ENCODE results near the gene DDX10.

The DDX10 gene

GRCh38 chr11:108826136-108826535, 161.3 kb downstream of the DDX10 start:
- FAIRE-seq, result no peak

DNA sequence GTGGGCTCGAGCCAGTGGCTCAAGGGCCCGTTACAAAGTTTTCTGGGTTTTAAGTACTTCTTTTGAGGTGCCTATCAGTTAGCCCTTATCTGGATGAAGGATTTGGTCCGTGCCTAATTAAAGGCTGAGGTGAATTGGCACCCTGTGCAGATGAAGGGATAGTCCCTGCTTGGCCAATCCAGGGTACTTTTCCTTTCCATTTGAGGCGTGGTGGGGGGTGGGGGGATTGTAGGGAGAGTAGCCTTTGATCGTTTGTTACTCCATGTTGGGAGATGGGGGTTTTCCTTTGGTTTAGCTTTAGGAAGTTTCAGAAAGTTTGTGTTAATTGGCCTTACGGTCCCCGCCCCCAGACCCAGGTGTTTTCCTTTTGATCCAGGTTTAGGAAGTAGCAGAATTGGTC, 170.8 kb downstream of the DDX10 start:
- no peak for FAIRE-seq

DNA sequence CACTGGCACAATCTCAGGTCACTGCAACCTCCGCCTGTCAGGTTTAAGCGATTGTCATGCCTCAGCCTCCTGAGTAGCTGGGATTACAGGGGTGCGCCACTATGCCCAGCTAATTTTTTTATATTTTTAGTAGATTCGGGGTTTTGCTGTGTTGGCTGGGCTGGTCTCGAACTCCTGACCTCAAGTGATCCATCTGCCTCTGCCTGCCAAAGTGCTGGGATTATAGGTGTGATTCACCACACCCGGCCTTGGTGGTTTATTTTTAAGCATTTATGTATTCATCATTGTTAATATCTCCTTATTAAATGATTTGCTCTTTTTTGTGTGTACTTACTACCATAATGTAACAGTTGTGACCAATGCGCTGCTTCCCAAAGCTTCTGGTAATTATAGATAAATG, 171.7 kb downstream of the DDX10 start:
- FAIRE-seq, result no peak

DNA sequence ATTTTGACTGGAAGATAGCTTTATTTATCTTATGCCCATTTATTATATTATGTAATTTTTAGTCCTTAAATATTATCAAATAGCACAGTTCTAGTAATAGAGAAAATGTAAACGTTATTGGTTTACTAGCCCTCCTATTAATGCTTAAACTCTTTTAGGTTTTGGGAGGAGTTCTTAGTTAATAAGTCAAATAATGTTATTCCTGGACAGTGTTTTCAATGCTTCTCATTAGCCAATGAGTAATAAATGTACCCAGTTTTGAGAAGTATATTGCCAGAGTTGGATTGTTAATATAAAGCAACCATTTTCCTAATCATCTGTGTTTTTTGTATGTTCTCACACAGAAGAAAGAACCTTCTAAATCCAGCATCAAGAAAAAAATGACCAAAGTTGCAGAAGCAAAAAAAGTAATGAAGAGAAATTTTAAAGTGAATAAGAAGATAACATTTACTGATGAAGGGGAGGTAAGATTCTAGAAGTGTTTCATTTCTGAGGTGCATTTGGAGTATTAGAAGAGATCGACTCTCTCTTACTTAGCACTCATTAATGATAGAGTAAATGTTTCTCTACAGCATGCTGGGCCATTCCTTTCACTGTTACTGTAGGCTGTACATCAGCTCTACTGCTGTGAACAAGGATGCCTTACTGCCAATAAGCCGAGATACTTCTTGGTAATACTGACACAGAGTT, 173.4 kb downstream of the DDX10 start:
- no peak for FAIRE-seq

GRCh38 chr11:108838792-108839105, 173.9 kb downstream of the DDX10 start:
- FAIRE-seq, result no peak

- FAIRE-seq, result no peak
Measured at GRCh38 chr11:108846009-108846408, 181.1 kb downstream of the DDX10 start.

- no peak for FAIRE-seq
Measured at GRCh38 chr11:108847298-108847990, 182.6 kb downstream of the DDX10 start.

DNA sequence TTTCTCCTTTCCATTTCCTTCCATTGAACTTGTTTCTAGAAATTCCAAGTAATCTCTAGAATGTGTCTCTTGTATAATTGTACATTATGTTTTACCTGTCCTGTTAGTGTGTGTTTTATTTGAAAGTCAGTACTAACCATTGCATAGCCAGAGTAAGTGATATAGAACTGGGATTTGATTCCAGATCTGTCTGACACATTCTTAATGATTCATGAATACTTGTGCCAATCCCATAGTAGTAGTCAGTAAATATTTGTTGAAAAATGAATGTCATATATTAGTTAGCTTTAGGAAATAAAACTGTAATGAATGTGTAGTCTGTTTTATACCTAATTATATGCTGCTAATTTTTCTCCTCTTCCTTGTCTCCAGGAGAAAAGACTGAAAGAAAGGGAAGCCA, 186.9 kb downstream of the DDX10 start:
- FAIRE-seq, result no peak

DNA sequence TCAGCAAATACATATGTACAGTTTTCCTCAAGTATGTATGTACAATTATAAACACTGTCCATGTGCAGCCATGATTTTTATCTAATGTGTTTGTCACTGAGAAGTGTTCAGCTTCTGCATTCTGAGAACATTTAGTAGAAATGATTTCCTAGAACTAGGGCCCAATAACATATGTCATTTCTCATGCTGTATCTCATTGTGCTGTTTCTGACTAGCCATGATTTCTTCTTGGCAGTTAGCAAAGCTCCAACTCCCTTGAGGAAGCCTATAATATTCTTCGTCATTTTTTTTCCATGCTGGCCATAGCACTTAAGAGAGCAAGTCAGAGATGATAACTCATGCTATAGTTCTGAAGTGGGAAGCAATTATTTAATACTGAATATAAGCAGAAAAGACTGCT, 187.8 kb downstream of the DDX10 start:
- FAIRE-seq, result no peak

DNA sequence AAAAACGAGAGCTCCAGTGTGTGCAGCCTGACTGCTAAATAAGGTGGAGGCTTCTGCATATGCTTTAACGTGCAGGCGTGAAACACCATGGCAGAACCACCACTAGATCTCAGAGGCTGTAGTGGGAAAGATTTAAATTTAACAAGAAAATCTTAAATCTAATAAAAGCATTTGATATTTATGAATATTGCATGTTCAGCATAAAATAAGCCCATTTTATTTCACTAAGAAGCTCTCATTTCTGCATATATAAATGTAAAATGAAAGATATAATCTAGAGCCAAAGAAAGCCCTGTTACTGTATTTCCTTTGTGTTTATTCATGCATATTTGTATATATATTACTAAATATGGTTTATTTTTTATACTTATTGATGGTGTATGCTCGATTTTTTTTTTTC, 188.3 kb downstream of the DDX10 start:
- FAIRE-seq, result no peak

GRCh38 chr11:108853864-108854263, 189.0 kb downstream of the DDX10 start:
- no peak for FAIRE-seq

GRCh38 chr11:108854346-108854745, 189.5 kb downstream of the DDX10 start:
- FAIRE-seq, result no peak

DNA sequence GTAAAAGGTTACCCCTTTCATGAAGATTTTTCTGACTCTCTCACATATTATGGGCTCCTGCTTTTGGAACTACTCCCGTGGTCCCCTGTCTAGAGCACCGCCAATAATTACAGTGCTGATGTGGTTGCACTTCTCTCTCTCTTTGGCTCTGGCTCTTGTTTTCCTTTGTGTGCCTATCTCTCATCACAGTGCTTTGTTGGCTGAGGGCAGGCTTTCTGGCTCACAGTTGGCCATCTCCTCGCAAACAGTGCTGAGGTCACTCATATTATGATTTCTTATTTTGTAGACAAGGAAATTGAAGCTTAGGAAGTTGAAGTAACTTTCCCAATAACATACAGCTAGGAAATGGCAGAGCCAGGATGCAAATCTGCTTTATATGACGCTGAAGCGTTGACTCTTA, 192.5 kb downstream of the DDX10 start:
- no peak for FAIRE-seq

GRCh38 chr11:108858622-108859021, 193.8 kb downstream of the DDX10 start:
- FAIRE-seq, result no peak

GRCh38 chr11:108859510-108859909, 194.6 kb downstream of the DDX10 start:
- no peak for FAIRE-seq

GRCh38 chr11:108863528-108863927, 198.7 kb downstream of the DDX10 start:
- no peak for FAIRE-seq

DNA sequence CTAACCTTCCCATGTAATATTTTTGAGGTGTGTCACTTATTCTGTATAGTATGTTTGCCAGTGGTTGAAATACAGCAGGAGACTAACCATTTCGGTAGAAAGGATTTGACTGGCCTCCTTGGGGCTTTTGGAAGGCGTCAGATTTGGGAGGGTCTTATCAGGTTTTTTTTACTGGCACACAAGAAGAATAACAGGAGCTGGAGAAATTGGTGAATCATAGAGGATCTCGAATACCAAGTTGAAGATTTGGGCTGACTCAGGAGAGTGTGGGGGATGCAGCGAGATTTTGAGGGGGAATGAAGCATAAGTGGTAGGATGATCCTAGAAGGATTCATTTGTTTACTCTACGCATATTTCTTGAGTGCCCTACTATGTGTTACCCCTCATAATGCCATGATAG, 200.5 kb downstream of the DDX10 start:
- FAIRE-seq, result no peak

- FAIRE-seq, result no peak
Measured at GRCh38 chr11:108866781-108867180, 201.9 kb downstream of the DDX10 start.

- FAIRE-seq, result no peak
Measured at GRCh38 chr11:108870373-108871020, 205.6 kb downstream of the DDX10 start.

- no peak for FAIRE-seq
Measured at GRCh38 chr11:108871152-108871551, 206.3 kb downstream of the DDX10 start.

GRCh38 chr11:108871867-108872266, 207.0 kb downstream of the DDX10 start:
- FAIRE-seq, result no peak

DNA sequence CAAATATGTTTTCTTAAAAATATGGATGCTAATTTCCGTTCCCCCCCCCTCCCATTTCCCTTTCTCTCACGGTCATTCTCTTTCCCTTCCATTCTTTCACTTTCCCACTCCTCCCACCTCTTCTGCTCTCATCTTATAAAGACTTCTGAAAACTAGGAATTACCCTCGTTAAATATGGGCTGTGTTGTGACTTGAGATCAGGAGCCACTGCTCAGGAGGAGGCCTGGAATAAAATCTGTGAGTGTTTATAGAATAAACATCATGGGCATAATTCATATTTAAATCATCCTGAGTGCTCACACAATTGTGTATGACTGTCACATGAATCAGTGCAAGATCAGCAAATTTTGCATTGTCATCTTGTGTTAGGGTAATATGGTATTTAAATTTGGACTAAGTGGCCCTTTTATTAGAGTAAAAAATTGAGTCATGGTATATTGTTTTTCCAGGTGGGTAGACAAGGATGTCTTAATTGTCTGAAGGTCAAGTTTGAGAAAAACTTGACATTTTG, 208.0 kb downstream of the DDX10 start:
- FAIRE-seq, result no peak

DNA sequence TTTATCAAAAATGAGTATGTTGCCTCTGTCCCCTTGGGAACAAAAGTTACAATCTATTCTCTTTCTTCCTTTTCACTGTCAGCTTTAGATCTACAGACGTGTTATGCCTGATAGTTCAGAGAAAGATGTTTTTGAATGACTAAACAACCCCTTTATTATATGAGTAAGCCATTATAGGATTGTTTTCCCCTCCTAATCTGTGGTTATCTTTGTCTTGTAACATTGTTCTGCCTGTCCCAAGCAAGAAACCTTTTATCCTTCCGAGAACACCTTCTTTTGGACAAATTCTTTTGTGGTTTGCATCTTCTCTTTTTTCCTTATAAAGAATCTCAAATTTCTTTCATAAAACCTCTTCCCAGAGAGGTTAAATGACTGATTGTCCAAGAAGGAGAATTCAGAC, 208.4 kb downstream of the DDX10 start:
- no peak for FAIRE-seq

DNA sequence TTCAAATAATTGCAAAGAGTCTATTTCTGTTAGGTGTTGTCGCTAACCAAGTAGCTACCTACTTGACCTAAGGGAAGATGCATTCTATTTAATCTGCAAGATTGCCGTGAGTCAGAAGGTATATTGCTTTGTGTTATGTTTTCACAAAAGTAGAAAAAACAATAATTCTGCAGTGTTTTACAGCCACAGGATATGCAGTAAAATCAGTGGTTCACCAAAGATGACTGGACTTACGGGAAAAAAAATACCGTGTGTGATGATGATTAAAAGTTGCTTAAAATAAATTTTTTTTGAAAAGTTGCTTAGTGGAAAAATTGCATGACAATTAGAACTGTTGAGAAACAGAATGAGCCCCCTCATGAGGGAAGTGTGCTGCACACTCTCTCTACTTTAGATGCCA, 209.1 kb downstream of the DDX10 start:
- FAIRE-seq, result no peak

All from endometrium (tissue), 2 donors.